Measurements from ENCODE around the gene ALOX12. TPM values are rescaled to one million over a fixed set of nuclear protein-coding genes. Genes with fewer than 3 reads are reported as not detected.

Gene ALOX12
- total RNA-seq, 1 donor from 2014 or later: not detected

DNA sequence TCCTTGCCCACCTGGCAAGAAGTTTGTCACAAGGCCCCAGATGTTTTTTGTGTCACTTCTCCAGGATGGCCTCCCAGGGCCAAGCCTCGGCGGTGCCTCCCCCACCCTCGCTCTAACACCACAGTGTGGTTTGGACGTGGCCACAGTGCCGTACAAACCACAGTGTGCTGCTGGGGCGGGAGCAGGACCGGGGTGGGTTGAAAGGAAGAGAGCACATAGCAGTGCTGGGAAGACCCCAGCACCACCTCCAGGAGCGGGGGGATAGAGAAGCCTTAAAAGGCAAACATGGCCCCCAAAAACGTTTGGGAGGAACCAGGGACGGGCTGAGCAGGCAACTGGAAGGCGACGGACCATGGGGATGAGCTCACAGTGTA is 22.0 kb downstream of the ALOX12 start:
- TF ChIP-seq CTCF (IDR thresholded peaks at IDR 0.05; ENCODE audit: unreplicated experiment): no peak
- Mint-ChIP-seq H3K27me3 (ENCODE audit: unreplicated experiment) (peaks cover 28% of the 10 kb centered on the region), H3K36me3 (ENCODE audit: low read depth, unreplicated experiment) (peaks cover 14% of the 10 kb centered on the region), H3K4me1 (ENCODE audit: unreplicated experiment) (peaks cover 79% of the 10 kb centered on the region), H3K27ac (ENCODE audit: unreplicated experiment) (peak overlapping the region; percentile 64), H3K9me3 (ENCODE audit: unreplicated experiment) (no peaks in the 10 kb centered on the region), H3K4me3 (ENCODE audit: unreplicated experiment) (peak overlapping the region; percentile 73)
- no peak for DNase-seq (ENCODE audit: low spot score)

DNA sequence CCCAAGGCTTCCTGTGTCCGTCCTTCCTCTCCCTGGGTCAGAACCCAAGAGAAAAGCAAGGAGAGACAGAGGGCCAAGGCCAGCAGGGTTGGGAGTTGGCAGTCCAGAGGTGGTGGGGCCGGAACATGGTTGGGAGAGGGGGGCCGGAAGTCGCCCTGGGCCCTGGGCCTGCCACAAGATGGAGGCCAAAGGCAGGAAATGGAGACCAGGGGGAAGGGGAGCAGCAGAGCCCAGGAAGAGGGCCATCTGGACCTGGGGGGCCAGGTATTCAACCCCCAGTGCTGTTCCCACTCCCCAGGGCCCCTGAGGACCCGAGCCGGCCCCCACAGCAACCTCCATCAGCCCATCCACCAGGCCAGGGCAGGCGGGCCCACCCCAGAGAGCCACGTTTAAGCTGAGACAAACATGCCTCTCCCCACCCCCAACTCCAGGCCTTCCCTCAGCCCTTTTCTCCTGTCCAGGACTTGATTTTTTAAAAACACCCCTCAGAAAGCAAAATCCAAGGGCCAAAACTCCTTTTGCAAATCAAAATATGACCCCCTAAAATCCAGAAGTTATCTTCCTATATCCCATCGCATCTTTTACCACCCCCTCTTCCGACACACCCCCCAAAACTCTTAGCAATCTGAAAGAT is 22.6 kb downstream of the ALOX12 start:
- DNase-seq (ENCODE audit: low spot score): no peak
- Mint-ChIP-seq H3K4me1 (ENCODE audit: unreplicated experiment) (peaks cover 82% of the 10 kb centered on the region), H3K27me3 (ENCODE audit: unreplicated experiment) (peaks cover 29% of the 10 kb centered on the region), H3K9me3 (ENCODE audit: unreplicated experiment) (no peaks in the 10 kb centered on the region), H3K4me3 (ENCODE audit: unreplicated experiment) (peak overlapping the region; percentile 83), H3K27ac (ENCODE audit: unreplicated experiment) (peak overlapping the region; percentile 89), H3K36me3 (ENCODE audit: low read depth, unreplicated experiment) (peaks cover 17% of the 10 kb centered on the region)
- no peak for TF ChIP-seq CTCF (IDR thresholded peaks at IDR 0.05; ENCODE audit: unreplicated experiment)

- Mint-ChIP-seq H3K27ac (ENCODE audit: unreplicated experiment) (peak overlapping the region; percentile 89), H3K27me3 (ENCODE audit: unreplicated experiment) (peaks cover 27% of the 10 kb centered on the region), H3K4me3 (ENCODE audit: unreplicated experiment) (peak overlapping the region; percentile 83), H3K36me3 (ENCODE audit: low read depth, unreplicated experiment) (peaks cover 22% of the 10 kb centered on the region), H3K9me3 (ENCODE audit: unreplicated experiment) (no peaks in the 10 kb centered on the region), H3K4me1 (ENCODE audit: unreplicated experiment) (peaks cover 80% of the 10 kb centered on the region)
- DNase-seq (ENCODE audit: low spot score): no peak
- no peak for TF ChIP-seq CTCF (IDR thresholded peaks at IDR 0.05; ENCODE audit: unreplicated experiment)
These were observed 23.5 kb downstream of the ALOX12 start for GRCh38 chr17:7019367-7019766.

- H3K4me3 Mint-ChIP-seq (ENCODE audit: unreplicated experiment): peak overlapping the region; percentile 89
- peak; percentile 74 for DNase-seq (ENCODE audit: low spot score)
These were observed 24.1 kb downstream of the ALOX12 start for GRCh38 chr17:7019839-7020519.

More at GRCh38 chr17:7019839-7020519, 24.1 kb downstream of the ALOX12 start:
- no peak for TF ChIP-seq CTCF (IDR thresholded peaks at IDR 0.05; ENCODE audit: unreplicated experiment)
- no peaks in the 10 kb centered on the region for H3K9me3 Mint-ChIP-seq (ENCODE audit: unreplicated experiment)
- H3K36me3 Mint-ChIP-seq (ENCODE audit: low read depth, unreplicated experiment): peaks cover 28% of the 10 kb centered on the region
- H3K4me1 Mint-ChIP-seq (ENCODE audit: unreplicated experiment): peaks cover 84% of the 10 kb centered on the region
- H3K27me3 Mint-ChIP-seq (ENCODE audit: unreplicated experiment): peaks cover 27% of the 10 kb centered on the region
- peak overlapping the region; percentile 100 for H3K27ac Mint-ChIP-seq (ENCODE audit: unreplicated experiment)
